Endothelial cell of umbilical vein (primary cell): ENCODE results near the gene SMTNL2.
"Not testable (repeated sequence)": the region's sequence is repeated elsewhere in the genome, so short reads cannot be mapped to it uniquely, and the experiment has no call there.

ENCODE experiments used
- CTCF ChIP-seq, 2 donors: IDR thresholded peaks; 1 replicate in 1 of 2; 2 replicates in 1 of 2; pipeline ENCODE4 v1.5.1; 2011; ENCODE audit warnings: low read length in 2 of 2, mild to moderate bottlenecking in 2 of 2, moderate library complexity in 2 of 2, control low read depth in 1 of 2, inconsistent platforms in 1 of 2, low read depth in 1 of 2; ENCODE audit not compliant: insufficient read depth in 1 of 2; ENCODE audit errors: extremely low read depth in 1 of 2
- EZH2 ChIP-seq: IDR thresholded peaks from 2 replicates; pipeline ENCODE4 v1.6.1; 2012; ENCODE audit warnings: borderline replicate concordance, low read depth, mild to moderate bottlenecking, moderate library complexity, low read length, inconsistent platforms; ENCODE audit not compliant: severe bottlenecking
- FOS ChIP-seq: IDR thresholded peaks from 2 replicates; pipeline ENCODE4 v1.6.1; 2011; ENCODE audit warnings: mild to moderate bottlenecking, low read length, moderate library complexity, borderline replicate concordance; ENCODE audit not compliant: insufficient read depth
- GATA2 ChIP-seq: IDR thresholded peaks from 2 replicates; pipeline ENCODE4 v1.7.0; 2011; ENCODE audit warnings: low read depth, mild to moderate bottlenecking, moderate library complexity, mixed read lengths, low read length; ENCODE audit not compliant: insufficient read length, insufficient read depth
- MAX ChIP-seq: IDR thresholded peaks from 2 replicates; pipeline ENCODE4 v1.6.1; 2011; ENCODE audit not compliant: insufficient read depth, insufficient read length
- MYC ChIP-seq: IDR thresholded peaks from one replicate; pipeline ENCODE4 v1.6.1; 2011; ENCODE audit warnings: mild to moderate bottlenecking, low read depth, low read length
- POLR2A ChIP-seq: IDR thresholded peaks from 2 replicates; pipeline ENCODE4 v1.6.1; 2012; ENCODE audit warnings: low read depth, mild to moderate bottlenecking, control low read depth, low read length
- POLR2AphosphoS5 ChIP-seq: IDR thresholded peaks from 2 replicates; pipeline ENCODE4 v1.6.1; 2012; ENCODE audit warnings: low read depth, mild to moderate bottlenecking, control low read depth, low read length, moderate library complexity; ENCODE audit not compliant: insufficient read depth

- TF ChIP-seq CTCF (IDR thresholded peaks at IDR 0.05; ENCODE audit: extremely low read depth in 1 of 2, insufficient read depth in 1 of 2, low read depth in 1 of 2, low read length in 2 of 2); POLR2A; POLR2AphosphoS5; EZH2; MAX; FOS; MYC; GATA2: not testable (repeated sequence)
These were observed 54.4 kb downstream of the SMTNL2 start for GRCh38 chr17:4638766-4639165.
